ENCODE results near the gene GDF3.
A peak's percentile ranks its signal among the peaks of the same experiment; 100 is the strongest.
"Not testable (repeated sequence)": the region's sequence is repeated elsewhere in the genome, so short reads cannot be mapped to it uniquely, and the experiment has no call there.

Gene GDF3

DNA sequence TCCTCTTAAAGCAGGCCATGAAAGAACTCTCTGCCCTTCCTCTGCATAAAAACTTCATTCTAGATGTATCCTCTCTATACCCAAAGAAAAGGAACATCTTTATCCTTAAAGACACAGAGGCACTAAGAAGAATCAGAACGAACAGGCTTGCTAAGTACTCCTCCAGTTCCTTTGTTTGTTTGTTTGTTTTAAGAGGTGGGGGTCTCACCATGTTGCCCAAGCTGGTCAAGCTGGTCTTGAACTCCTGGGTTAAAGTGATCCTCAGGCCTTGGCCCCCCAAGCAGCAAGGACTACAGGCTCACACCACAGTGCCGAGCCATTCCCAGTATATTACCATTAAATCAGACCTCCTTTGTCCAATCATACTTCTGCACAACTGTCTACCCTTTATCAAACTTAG is 14.0 kb downstream of the GDF3 start:
- Mint-ChIP-seq H3K4me3 (no peak overlapping the region), H3K27me3 (no peaks in the 10 kb centered on the region), H3K4me1 (peaks cover 9% of the 10 kb centered on the region)

DNA sequence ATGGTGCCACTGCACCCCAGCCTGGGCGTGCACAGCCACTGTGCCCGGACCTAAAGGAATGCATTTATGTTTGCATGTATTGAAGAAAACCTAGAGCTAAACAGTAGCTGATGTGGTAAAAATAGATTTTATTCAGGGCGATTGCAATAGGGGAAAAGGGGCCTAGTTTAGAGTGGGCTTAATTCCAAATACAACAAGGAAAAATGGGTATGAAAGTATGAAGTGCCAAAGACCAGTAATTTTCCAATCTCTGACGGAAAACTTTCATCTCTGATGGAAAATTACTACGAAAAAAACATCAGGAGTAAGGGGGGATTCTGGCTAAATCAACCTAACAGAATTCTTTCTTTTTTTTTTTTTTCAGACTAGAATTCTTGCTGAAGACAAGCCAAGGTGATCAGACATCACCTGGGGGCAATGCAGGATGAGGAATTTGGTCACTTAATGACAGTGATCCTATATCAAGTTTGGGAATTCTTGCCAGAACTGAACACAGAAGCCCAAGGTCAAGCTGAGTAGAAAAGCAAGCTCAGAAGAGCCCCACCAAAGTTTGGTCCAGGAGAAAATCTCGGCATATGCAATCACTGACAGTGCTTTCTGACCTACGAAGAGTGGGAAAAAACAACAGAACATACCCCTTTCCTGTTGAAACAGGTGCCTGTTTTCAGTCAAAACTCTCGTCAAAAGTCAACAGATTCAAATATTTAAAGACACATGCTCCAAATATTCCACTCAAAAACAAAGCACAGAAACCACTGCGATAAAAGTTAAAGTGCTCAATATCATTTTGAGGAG is 16.1 kb downstream of the GDF3 start:
- Mint-ChIP-seq H3K9me3 (no peaks in the 10 kb centered on the region), H3K4me3 (no peak overlapping the region), H3K4me1 (peaks cover 9% of the 10 kb centered on the region), H3K27me3 (no peaks in the 10 kb centered on the region), H3K36me3 (no peaks in the 10 kb centered on the region), H3K27ac (no peak overlapping the region)

More for the DNA sequence above, 14.0 kb downstream of the GDF3 start:
- no peaks in the 10 kb centered on the region for H3K9me3 Mint-ChIP-seq
- H3K27ac Mint-ChIP-seq: no peak overlapping the region
- no peaks in the 10 kb centered on the region for H3K36me3 Mint-ChIP-seq

DNA sequence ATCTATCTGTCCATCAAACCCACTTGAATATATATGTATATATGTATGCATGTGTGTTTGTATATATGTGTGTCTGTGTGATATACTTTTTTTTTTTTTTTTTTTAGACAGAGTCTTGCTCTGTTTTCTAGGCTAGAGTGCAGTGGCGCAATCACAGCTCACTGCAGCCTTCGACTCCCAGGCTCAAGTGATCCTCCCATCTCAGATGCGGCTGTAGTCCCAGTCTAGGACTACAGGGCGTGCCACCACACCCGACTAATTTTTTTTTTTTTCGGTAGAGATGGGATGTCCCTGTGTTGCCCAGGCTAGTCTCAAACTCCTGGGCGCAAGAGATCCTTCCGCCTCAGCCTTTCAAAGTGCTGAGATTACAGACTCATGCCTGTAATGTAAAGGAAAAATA is 16.8 kb downstream of the GDF3 start:
- no peak overlapping the region for H3K4me3 Mint-ChIP-seq
- H3K27me3 Mint-ChIP-seq: no peaks in the 10 kb centered on the region

DNA sequence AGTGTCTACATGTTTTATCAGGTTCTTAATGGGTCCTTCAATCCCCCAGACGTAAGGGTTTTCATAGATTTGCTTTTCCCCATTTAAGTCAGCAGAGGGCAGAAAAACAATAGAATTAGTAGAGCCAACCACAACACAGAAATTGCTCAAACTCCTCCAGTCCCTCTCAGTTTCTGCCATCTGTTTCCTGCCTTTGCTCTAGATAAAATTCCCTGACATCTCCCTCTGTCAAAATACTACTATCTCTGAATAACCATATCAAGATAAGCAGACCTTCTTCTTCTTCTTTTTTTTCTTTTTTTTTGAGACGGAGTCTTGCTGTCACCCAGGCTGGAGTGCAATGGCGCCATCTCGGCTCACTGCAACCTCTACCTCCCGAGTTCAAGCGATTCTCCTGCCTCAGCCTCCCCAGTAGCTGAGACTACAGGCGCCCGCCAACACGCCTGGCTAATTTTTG is 18.1 kb downstream of the GDF3 start:
- H3K36me3 Mint-ChIP-seq, H3K9me3 Mint-ChIP-seq, H3K27me3 Mint-ChIP-seq, H3K27ac Mint-ChIP-seq, H3K4me1 Mint-ChIP-seq: not testable (repeated sequence)
- peak overlapping the region; percentile 17 for H3K4me3 Mint-ChIP-seq

More for the DNA sequence above, 16.8 kb downstream of the GDF3 start:
- Mint-ChIP-seq H3K4me1 (peaks cover 9% of the 10 kb centered on the region), H3K9me3 (no peaks in the 10 kb centered on the region), H3K36me3 (no peaks in the 10 kb centered on the region), H3K27ac (no peak overlapping the region)

DNA sequence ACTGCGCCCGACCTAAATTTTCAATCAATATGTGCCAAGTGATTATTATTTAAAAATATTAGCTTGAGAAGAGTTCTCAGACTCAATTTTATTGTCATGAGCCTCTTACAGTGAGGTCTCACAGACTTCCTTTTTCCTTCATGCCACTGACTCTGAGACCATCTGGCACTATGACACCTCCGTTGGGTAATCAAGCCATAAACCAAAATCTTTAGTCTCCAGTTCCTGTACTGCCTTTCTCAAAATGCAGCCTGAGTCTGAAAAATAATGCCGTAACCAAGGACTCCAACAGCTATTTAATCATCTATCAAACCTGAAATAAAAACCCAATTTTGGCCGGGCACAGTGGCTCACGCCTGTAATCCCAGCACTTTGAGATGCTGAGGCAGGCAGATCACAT is 20.1 kb downstream of the GDF3 start:
- not testable (repeated sequence) for H3K4me3 Mint-ChIP-seq, H3K36me3 Mint-ChIP-seq, H3K4me1 Mint-ChIP-seq, H3K27ac Mint-ChIP-seq, H3K27me3 Mint-ChIP-seq, H3K9me3 Mint-ChIP-seq

DNA sequence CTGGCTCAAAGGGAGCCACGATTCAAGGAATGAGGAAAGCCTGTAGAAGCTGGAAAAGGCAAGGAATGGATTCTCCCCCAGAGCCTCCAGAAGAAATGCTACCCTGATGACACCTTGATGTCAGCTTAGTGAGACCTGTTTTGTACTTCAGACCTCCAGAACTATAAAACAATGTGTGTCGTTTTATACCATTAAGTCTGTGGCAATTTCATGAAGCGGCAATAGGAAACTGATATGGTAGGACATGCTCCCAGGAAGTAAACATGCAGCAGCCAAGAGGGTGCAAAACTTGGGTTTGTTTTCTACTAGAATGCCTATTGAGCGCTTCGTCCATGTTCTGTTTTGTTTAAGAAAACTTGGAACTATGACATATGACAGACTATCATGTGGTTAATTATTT is 27.4 kb downstream of the GDF3 start:
- Mint-ChIP-seq H3K27ac (no peak overlapping the region), H3K9me3 (no peaks in the 10 kb centered on the region), H3K27me3 (no peaks in the 10 kb centered on the region), H3K36me3 (no peaks in the 10 kb centered on the region), H3K4me3 (no peak overlapping the region), H3K4me1 (no peaks in the 10 kb centered on the region)

DNA sequence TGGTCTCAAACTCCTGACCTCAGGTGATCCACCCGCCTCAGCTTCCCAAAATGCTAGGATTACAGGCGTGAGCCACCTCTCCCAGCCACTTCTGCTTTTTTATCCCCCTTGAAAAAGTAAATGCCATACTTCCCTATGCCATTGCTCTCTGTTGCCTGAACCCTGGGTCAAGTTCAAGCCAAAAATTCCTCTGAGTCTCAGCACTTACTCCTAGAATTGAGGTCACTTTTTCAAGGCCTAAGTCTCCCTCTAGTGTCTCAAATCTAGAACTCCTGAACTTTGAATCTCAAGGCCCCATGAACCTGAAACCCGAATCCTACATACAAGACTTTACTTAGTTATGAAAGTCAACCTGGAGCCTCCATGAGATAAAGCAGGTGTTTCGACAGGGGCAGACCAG is 28.4 kb downstream of the GDF3 start:
- no peaks in the 10 kb centered on the region for H3K9me3 Mint-ChIP-seq
- H3K4me1 Mint-ChIP-seq: no peaks in the 10 kb centered on the region
- H3K27ac Mint-ChIP-seq: no peak overlapping the region
- H3K27me3 Mint-ChIP-seq: no peaks in the 10 kb centered on the region
- H3K36me3 Mint-ChIP-seq: no peaks in the 10 kb centered on the region
- no peak overlapping the region for H3K4me3 Mint-ChIP-seq

DNA sequence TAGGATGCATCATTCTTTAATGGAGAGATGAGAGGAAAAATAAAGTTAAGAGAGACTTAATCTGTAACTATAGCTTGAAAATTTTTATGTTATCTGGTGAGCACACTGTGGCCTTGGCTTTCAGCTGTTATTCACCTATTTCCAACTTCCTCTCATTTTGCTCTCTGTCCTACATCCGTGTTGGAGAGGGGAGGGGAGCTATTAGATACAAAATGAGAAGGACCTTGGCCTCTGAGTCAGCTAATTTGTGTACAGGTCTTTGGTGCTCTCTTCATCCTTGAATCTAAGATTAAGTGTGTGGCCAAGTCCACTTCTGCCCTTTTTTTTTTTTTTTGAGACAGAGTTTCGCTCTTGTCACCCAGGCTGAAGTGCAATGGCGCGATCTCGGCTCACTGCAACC is 29.0 kb downstream of the GDF3 start:
- no peaks in the 10 kb centered on the region for H3K9me3 Mint-ChIP-seq
- H3K4me3 Mint-ChIP-seq: no peak overlapping the region
- no peaks in the 10 kb centered on the region for H3K4me1 Mint-ChIP-seq
- no peaks in the 10 kb centered on the region for H3K27me3 Mint-ChIP-seq
- no peak overlapping the region for H3K27ac Mint-ChIP-seq
- H3K36me3 Mint-ChIP-seq: no peaks in the 10 kb centered on the region

DNA sequence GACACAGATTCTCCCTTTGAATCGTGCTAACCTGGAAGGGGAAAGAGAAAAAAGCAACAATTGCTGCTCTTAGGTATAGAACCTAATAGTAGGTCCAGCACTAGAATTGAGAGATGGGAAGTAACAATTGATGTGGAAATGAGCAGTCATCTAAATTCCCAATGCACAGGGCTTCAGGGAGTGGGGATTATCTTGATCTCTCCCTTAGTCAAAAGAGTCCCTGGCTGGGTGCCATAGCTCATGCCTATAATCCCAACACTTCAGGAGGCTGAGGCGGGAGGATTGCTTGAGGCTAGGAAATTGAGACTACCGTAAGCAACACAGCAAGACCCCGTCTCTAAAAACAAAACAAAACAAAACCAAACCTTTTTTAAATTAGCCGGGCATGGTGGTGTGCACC is 33.8 kb downstream of the GDF3 start:
- Mint-ChIP-seq H3K9me3 (no peaks in the 10 kb centered on the region), H3K4me3 (no peak overlapping the region), H3K4me1 (no peaks in the 10 kb centered on the region), H3K36me3 (no peaks in the 10 kb centered on the region), H3K27ac (no peak overlapping the region), H3K27me3 (no peaks in the 10 kb centered on the region)

DNA sequence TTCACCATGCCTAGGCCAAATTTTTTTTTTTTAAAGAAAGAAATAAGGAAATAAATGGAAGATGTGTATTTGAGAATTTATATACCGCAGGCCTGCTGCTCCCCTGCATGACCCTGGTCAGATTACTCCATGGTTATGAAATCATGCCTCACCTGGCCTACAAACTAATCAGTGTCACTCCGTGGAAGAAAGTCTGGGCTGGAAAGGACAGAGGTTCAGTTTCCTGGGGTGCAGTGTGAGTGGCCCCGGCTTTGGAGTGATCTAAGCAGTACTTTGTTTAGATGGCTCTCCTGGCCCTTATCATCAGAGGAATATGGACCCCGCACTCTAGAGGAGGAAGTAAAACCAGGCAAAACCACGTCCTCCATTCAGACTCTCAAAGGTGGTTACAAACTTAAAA is 39.5 kb downstream of the GDF3 start:
- Mint-ChIP-seq H3K4me1 (no peaks in the 10 kb centered on the region), H3K27ac (no peak overlapping the region), H3K27me3 (no peaks in the 10 kb centered on the region), H3K36me3 (no peaks in the 10 kb centered on the region), H3K4me3 (no peak overlapping the region), H3K9me3 (no peaks in the 10 kb centered on the region)

DNA sequence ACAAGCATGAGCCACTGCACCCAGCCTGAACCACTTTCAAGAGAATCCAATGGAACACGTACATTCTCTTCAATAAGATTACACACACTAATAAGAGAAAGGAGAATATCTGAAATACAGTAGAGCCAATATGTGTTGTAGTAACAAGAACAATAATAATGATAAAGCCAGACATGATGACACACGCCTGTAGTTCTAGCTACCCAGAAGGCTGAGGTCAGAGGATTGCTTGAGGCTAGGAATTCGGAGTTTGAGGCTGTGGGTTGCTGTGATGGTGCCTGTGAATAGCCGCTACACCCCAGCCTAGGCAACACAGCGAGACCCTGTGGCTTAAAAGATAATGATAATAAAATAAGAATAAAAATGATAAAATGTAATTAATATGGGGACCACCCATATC is 45.5 kb downstream of the GDF3 start:
- Mint-ChIP-seq H3K9me3 (no peaks in the 10 kb centered on the region), H3K27me3 (no peaks in the 10 kb centered on the region), H3K36me3 (no peaks in the 10 kb centered on the region), H3K4me3 (no peak overlapping the region), H3K4me1 (peaks cover 3% of the 10 kb centered on the region), H3K27ac (no peak overlapping the region)

DNA sequence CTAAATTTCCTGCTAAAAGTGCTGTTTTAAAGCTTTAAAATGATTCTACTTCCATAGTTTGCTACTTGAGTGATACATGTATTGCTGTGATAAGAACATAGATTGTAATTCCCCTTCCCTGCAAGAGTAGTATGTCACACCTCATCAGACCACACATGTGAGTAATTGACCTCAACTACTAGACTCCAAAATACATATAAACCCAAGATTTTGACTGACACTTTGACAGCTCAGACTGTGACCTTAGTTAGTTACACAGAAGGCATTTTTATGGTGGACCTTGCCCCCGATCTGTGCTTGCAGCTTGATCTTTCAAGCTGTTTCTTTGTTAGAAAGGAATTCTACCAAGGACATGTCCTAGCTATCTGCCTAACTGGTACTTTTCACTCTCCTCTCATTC is 48.5 kb downstream of the GDF3 start:
- H3K36me3 Mint-ChIP-seq: no peaks in the 10 kb centered on the region
- H3K9me3 Mint-ChIP-seq: no peaks in the 10 kb centered on the region
- H3K27ac Mint-ChIP-seq: no peak overlapping the region
- H3K4me3 Mint-ChIP-seq: no peak overlapping the region
- H3K4me1 Mint-ChIP-seq: peaks cover 11% of the 10 kb centered on the region
- no peaks in the 10 kb centered on the region for H3K27me3 Mint-ChIP-seq

DNA sequence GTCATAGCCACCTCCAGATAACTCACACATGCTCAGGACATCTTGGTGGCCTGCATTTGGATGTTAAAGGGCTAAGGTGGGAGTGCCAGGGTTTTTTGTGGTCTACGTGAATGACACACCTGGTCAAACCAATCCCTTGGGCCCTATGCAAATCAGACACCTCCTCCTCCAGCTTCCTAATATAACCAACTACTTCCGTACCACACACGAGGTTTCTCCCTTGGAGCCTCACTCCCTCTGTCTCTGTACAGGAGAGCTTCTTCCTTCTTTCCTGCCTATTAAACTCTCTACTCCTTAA is 49.4 kb downstream of the GDF3 start:
- Mint-ChIP-seq H3K36me3 (no peaks in the 10 kb centered on the region), H3K4me3 (no peak overlapping the region), H3K4me1 (peaks cover 17% of the 10 kb centered on the region), H3K27ac (no peak overlapping the region), H3K27me3 (no peaks in the 10 kb centered on the region), H3K9me3 (no peaks in the 10 kb centered on the region)

DNA sequence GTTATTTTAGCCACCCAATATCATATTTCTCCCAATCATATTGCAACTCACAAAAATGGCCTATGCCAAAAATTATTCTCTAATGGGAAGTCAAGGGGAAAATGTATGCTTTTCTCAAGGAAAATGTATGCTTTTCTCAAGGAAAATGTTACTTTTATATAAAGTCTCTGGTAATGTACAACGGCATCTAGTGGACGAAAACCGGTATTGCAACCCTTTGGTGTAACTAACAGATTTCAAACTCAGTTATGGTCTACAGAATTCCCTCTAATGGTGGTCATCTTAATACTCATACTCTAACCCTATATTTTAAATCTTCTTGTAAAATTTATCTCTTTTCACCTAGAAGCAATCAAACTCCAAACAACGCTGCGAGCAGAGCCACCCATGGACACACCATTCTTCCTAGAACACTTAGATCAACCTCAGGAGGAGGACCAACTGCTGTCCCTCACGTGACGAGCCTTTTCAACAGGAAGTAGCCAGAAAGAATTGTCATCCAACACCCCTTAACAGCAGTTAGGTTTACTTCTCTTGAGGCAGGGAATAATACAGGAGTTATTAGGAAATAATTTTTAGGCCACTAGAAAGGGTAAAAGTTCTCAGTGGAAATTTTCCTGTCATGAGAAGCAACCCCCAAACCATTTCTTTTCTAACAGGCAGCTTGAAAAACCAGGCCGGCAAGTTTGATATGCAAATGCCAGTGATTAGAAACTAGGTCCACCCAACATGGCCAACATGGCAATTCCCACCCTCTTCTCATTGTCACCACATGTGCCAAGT is 50.0 kb downstream of the GDF3 start:
- Mint-ChIP-seq H3K27ac (no peak overlapping the region), H3K9me3 (no peaks in the 10 kb centered on the region), H3K4me1 (peaks cover 23% of the 10 kb centered on the region), H3K36me3 (no peaks in the 10 kb centered on the region), H3K27me3 (no peaks in the 10 kb centered on the region), H3K4me3 (no peak overlapping the region)

DNA sequence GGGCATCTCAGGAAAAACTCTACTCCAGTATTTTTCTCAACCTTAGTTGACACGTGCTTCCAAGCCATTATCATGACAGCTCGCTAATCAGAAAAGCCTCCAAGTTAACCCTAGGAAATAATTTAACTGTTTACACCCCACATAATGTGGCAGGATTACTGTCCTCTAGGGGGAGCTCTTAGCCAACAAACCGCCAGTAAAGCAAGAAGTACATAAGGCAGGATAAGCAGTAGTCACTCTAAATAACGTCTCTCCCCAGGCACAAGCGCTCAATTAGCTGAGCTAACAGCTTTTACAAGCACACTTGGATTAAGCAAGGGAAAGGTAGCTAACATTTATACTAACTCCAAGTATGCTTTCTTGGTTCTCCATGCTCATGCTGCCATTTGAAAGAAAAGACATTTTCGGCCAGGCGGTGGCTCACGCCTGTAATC is 52.7 kb downstream of the GDF3 start:
- peaks cover 2% of the 10 kb centered on the region for H3K27me3 Mint-ChIP-seq
- peaks cover 42% of the 10 kb centered on the region for H3K4me1 Mint-ChIP-seq
- peak overlapping the region; percentile 47 for H3K27ac Mint-ChIP-seq
- no peaks in the 10 kb centered on the region for H3K36me3 Mint-ChIP-seq
- no peaks in the 10 kb centered on the region for H3K9me3 Mint-ChIP-seq
- H3K4me3 Mint-ChIP-seq: no peak overlapping the region

DNA sequence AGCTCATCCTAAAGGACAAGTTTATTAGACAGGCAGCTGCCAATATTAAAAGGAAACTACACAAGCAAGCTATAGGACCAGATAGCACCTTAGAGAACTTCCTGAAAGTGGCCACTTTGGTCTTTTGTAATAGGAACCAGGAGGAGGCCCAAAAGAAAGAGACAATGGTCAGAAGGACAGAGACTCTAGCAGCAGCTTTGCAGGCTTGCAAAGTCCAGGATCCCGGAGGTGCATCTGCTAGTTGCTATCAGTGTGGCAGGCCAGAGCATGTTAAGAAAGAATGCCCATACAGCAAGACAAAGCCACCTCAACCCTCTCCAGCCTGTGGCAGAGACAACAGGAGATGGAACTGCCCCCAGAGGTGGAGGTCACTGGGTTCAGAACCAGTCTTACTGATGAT is 53.3 kb downstream of the GDF3 start:
- H3K4me3 Mint-ChIP-seq: no peak overlapping the region
- no peaks in the 10 kb centered on the region for H3K36me3 Mint-ChIP-seq
- peaks cover 42% of the 10 kb centered on the region for H3K4me1 Mint-ChIP-seq
- H3K27ac Mint-ChIP-seq: no peak overlapping the region
- H3K27me3 Mint-ChIP-seq: peaks cover 2% of the 10 kb centered on the region
- H3K9me3 Mint-ChIP-seq: no peaks in the 10 kb centered on the region
